GM23338 (cell line): Measurements from ENCODE around the gene CLDN24. TPM values are rescaled to one million over a fixed set of nuclear protein-coding genes. Genes with fewer than 3 reads are reported as not detected.
"Not testable (repeated sequence)": the region's sequence is repeated elsewhere in the genome, so short reads cannot be mapped to it uniquely, and the experiment has no call there.

Source experiments
- ATAC-seq: fragments of 200-7000 bp; cut with Tn5 transposase; 3 replicates; pipeline ENCODE4 v1.9.1; 2020
- DNase-seq: peaks from one replicate; pipeline ENCODE4 v3.0.0-alpha.2; 2015; ENCODE audit warnings: low spot score
- H2AFZ ChIP-seq: fragments of 200-600 bp; sonication (generic); 2 replicates; pipeline ENCODE4 v1.8.0; 2016; ENCODE audit warnings: antibody characterized with exemption, mild to moderate bottlenecking, moderate library complexity
- H3F3A ChIP-seq: fragments of 200-600 bp; sonication (generic); replicated peaks from 2 replicates; pipeline ENCODE4 v1.8.0; 2017; ENCODE audit warnings: antibody characterized with exemption, mixed run types, low read depth
- H3K27ac ChIP-seq: fragments of 200-600 bp; sonication (generic); 2 replicates; pipeline ENCODE4 v1.6.1; 2016; ENCODE audit warnings: low read depth
- H3K27me3 ChIP-seq: fragments of 200-600 bp; sonication (generic); 2 replicates; pipeline ENCODE4 v1.8.0; 2016; ENCODE audit warnings: mild to moderate bottlenecking, mixed run types, moderate library complexity; ENCODE audit not compliant: insufficient read depth
- H3K36me3 ChIP-seq: fragments of 200-600 bp; sonication (generic); 2 replicates; pipeline ENCODE4 v1.8.0; 2016; ENCODE audit warnings: mild to moderate bottlenecking; ENCODE audit not compliant: insufficient read depth
- H3K4me1 ChIP-seq: fragments of 200-600 bp; sonication (generic); 2 replicates; pipeline ENCODE4 v1.8.0; 2016; ENCODE audit warnings: mild to moderate bottlenecking, moderate library complexity; ENCODE audit not compliant: insufficient read depth
- H3K4me2 ChIP-seq: fragments of 200-600 bp; sonication (generic); 2 replicates; pipeline ENCODE4 v1.7.1; 2017; ENCODE audit warnings: mixed run types
- H3K4me3 ChIP-seq: fragments of 200-600 bp; sonication (generic); 2 replicates; pipeline ENCODE4 v1.6.1; 2016; ENCODE audit warnings: mixed run types
- H3K79me2 ChIP-seq: fragments of 200-600 bp; sonication (generic); replicated peaks from 2 replicates; pipeline ENCODE4 v1.8.0; 2017; ENCODE audit warnings: mild to moderate bottlenecking; ENCODE audit not compliant: insufficient read depth
- H3K9me2 ChIP-seq: fragments of 200-600 bp; sonication (generic); 2 replicates; pipeline ENCODE4 v1.8.0; 2017; ENCODE audit not compliant: insufficient read depth
- H4K20me1 ChIP-seq: fragments of 200-600 bp; sonication (generic); replicated peaks from 2 replicates; pipeline ENCODE4 v1.8.0; 2017; ENCODE audit warnings: mild to moderate bottlenecking; ENCODE audit not compliant: insufficient read depth
- H3K27ac Mint-ChIP-seq: 2 replicates; pipeline ENCODE4 v1.8.0; 2020; ENCODE audit warnings: inconsistent platforms, mild to moderate bottlenecking, moderate library complexity, mixed read lengths
- H3K27me3 Mint-ChIP-seq: 3 replicates; pipeline ENCODE4 v1.8.0; 2022; ENCODE audit warnings: low read depth, mild to moderate bottlenecking, moderate library complexity, mixed read lengths, inconsistent platforms; ENCODE audit not compliant: insufficient read depth, poor library complexity
- H3K36me3 Mint-ChIP-seq: 3 replicates; pipeline ENCODE4 v1.8.0; 2021; ENCODE audit warnings: low read depth, mild to moderate bottlenecking, inconsistent platforms, moderate library complexity, mixed read lengths
- H3K4me1 Mint-ChIP-seq: 3 replicates; pipeline ENCODE4 v1.8.0; 2020; ENCODE audit warnings: mild to moderate bottlenecking, inconsistent platforms, mixed read lengths
- H3K4me3 Mint-ChIP-seq: 3 replicates; pipeline ENCODE4 v1.8.0; 2021; ENCODE audit warnings: moderate library complexity, mild to moderate bottlenecking, inconsistent platforms, mixed read lengths
- H3K9me3 Mint-ChIP-seq: 3 replicates; pipeline ENCODE4 v1.8.0; 2020; ENCODE audit warnings: moderate library complexity, mild to moderate bottlenecking, inconsistent platforms, mixed read lengths
- CREB1 ChIP-seq: fragments of 250-450 bp; sonication (Bioruptor Pico); IDR thresholded peaks from 2 replicates; pipeline ENCODE4 v1.5.0; 2020; ENCODE audit warnings: low read depth, mild to moderate bottlenecking, moderate library complexity
- EZH2 ChIP-seq: fragments of 200-600 bp; sonication (generic); IDR thresholded peaks from one replicate; pipeline ENCODE4 v1.8.0; 2017; ENCODE audit warnings: antibody characterized with exemption, mild to moderate bottlenecking, low read depth; ENCODE audit not compliant: unreplicated experiment
- JUNB ChIP-seq: IDR thresholded peaks from one replicate; pipeline ENCODE4 v1.6.1; 2016; ENCODE audit warnings: antibody characterized with exemption; ENCODE audit not compliant: unreplicated experiment
- ZNF462 ChIP-seq: fragments of 250-450 bp; sonication (Bioruptor Pico); IDR thresholded peaks from 2 replicates; pipeline ENCODE4 v1.5.0; 2020; ENCODE audit warnings: mild to moderate bottlenecking, moderate library complexity
- polyA plus RNA-seq: library from polyadenylated mRNA; unstranded; fragments of >200 nt; fragmentation: Nextera tagmentation; extraction: Ambion mirVana; gene quantifications from 2 replicates; pipeline ENCODE4 v1.2.1, GENCODE V29; 2016
- total RNA-seq: library from RNA; depleted of rRNA; stranded (reverse); fragments of >200 nt; shearing (Covaris generic); gene quantifications from 2 replicates; pipeline ENCODE4 v1.2.3, GENCODE V29; 2014
- TF ChIP-seq, protein P1 (sequence below), 2 experiments: fragments of 200-600 bp in 1 of 2; sonication (generic) in 1 of 2; conservative IDR thresholded peaks; 2 replicates each; pipeline versions ENCODE4 v1.5.1 to v1.6.1; 2016 to 2017; ENCODE audit warnings: antibody characterized with exemption in 2 of 2, low read depth in 2 of 2, mild to moderate bottlenecking in 2 of 2, moderate library complexity in 1 of 2
- TF ChIP-seq, protein P2 (sequence below): IDR thresholded peaks from one replicate; pipeline ENCODE4 v1.6.1; 2018; ENCODE audit warnings: antibody characterized with exemption; ENCODE audit not compliant: unreplicated experiment
- TF ChIP-seq, protein P3 (sequence below): IDR thresholded peaks from 2 replicates; pipeline ENCODE4 v1.6.1; 2016; ENCODE audit warnings: antibody characterized with exemption

The CLDN24 gene
- total and polyA plus RNA-seq, 2 experiments from 2014 or later: not detected

DNA sequence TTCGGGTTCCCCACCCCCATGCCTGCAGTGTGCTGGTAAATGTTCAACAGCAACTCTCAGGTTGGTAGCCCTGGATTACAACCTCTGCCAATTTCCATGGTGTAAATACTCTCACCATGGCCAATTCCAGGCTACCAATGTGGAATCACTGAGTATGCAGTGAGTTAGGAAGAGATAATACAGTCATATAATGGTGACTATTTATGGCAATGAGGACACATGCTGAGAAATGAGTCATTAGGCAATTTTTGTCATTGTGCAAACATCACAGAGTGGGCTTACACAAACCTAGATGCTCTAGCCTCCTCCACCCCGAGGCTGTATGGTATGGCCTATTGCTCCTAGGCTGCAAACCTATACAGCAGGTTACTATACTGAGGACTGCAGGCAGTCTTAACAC lies 4.6 kb upstream of the CLDN24 start (continued):
- TF ChIP-seq ZNF462 (CRISPR knock-in tag): no peak

- not testable (repeated sequence) for H3F3A ChIP-seq, DNase-seq, H3K4me2 ChIP-seq, H3K4me1 ChIP-seq, H3K27ac ChIP-seq, H3K27ac Mint-ChIP-seq, H3K9me2 ChIP-seq, H3K27me3 ChIP-seq, H4K20me1 ChIP-seq, ATAC-seq, H3K4me3 ChIP-seq, H3K4me1 Mint-ChIP-seq, H2AFZ ChIP-seq, H3K36me3 ChIP-seq, H3K79me2 ChIP-seq, H3K4me3 Mint-ChIP-seq
- Mint-ChIP-seq H3K36me3 (peaks cover 14% of the 10 kb centered on the region; the same call in 2 of the 3 replicates), H3K9me3 (peaks cover 24% of the 10 kb centered on the region), H3K27me3 (peaks cover 19% of the 10 kb centered on the region)
Measured at GRCh38 chr4:183326387-183326786, 4.2 kb upstream of the CLDN24 start.

- no peak for ATAC-seq
- no peak overlapping the region for H2AFZ ChIP-seq
- no peaks in the 10 kb centered on the region for H3K36me3 ChIP-seq
- H3K4me1 ChIP-seq: no peaks in the 10 kb centered on the region
- H3K4me2 ChIP-seq: no peak overlapping the region
- Mint-ChIP-seq H3K4me1 (no peaks in the 10 kb centered on the region), H3K27ac (no peak overlapping the region), H3K27me3 (peaks cover 22% of the 10 kb centered on the region), H3K4me3 (no peak overlapping the region), H3K36me3 (peaks cover 14% of the 10 kb centered on the region; the same call in 2 of the 3 replicates), H3K9me3 (peaks cover 24% of the 10 kb centered on the region)
- no peaks in the 10 kb centered on the region for H3K27me3 ChIP-seq
- H3K9me2 ChIP-seq: no peaks in the 10 kb centered on the region
- H3K79me2 ChIP-seq: no peaks in the 10 kb centered on the region
- 0 out of 2 replicates have a peak, but pooled peaks cover 5% of the 10 kb centered on the region for H3F3A ChIP-seq
- H4K20me1 ChIP-seq: peaks cover 4% of the 10 kb centered on the region; the same call in 1 of the 2 replicates
- DNase-seq: no peak
- no peak overlapping the region for H3K4me3 ChIP-seq
- no peak overlapping the region for H3K27ac ChIP-seq
- no peak for TF ChIP-seq CREB1 (CRISPR knock-in tag)
- no peak for TF ChIP-seq JUNB
- TF ChIP-seq, protein P1, sequence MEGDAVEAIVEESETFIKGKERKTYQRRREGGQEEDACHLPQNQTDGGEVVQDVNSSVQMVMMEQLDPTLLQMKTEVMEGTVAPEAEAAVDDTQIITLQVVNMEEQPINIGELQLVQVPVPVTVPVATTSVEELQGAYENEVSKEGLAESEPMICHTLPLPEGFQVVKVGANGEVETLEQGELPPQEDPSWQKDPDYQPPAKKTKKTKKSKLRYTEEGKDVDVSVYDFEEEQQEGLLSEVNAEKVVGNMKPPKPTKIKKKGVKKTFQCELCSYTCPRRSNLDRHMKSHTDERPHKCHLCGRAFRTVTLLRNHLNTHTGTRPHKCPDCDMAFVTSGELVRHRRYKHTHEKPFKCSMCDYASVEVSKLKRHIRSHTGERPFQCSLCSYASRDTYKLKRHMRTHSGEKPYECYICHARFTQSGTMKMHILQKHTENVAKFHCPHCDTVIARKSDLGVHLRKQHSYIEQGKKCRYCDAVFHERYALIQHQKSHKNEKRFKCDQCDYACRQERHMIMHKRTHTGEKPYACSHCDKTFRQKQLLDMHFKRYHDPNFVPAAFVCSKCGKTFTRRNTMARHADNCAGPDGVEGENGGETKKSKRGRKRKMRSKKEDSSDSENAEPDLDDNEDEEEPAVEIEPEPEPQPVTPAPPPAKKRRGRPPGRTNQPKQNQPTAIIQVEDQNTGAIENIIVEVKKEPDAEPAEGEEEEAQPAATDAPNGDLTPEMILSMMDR (conservative IDR thresholded peaks at IDR 0.05; ENCODE audit: low read depth in 2 of 2): no peak
- TF ChIP-seq, protein P2, sequence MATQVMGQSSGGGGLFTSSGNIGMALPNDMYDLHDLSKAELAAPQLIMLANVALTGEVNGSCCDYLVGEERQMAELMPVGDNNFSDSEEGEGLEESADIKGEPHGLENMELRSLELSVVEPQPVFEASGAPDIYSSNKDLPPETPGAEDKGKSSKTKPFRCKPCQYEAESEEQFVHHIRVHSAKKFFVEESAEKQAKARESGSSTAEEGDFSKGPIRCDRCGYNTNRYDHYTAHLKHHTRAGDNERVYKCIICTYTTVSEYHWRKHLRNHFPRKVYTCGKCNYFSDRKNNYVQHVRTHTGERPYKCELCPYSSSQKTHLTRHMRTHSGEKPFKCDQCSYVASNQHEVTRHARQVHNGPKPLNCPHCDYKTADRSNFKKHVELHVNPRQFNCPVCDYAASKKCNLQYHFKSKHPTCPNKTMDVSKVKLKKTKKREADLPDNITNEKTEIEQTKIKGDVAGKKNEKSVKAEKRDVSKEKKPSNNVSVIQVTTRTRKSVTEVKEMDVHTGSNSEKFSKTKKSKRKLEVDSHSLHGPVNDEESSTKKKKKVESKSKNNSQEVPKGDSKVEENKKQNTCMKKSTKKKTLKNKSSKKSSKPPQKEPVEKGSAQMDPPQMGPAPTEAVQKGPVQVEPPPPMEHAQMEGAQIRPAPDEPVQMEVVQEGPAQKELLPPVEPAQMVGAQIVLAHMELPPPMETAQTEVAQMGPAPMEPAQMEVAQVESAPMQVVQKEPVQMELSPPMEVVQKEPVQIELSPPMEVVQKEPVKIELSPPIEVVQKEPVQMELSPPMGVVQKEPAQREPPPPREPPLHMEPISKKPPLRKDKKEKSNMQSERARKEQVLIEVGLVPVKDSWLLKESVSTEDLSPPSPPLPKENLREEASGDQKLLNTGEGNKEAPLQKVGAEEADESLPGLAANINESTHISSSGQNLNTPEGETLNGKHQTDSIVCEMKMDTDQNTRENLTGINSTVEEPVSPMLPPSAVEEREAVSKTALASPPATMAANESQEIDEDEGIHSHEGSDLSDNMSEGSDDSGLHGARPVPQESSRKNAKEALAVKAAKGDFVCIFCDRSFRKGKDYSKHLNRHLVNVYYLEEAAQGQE: no peak
- no peak for TF ChIP-seq EZH2
- TF ChIP-seq, protein P3, sequence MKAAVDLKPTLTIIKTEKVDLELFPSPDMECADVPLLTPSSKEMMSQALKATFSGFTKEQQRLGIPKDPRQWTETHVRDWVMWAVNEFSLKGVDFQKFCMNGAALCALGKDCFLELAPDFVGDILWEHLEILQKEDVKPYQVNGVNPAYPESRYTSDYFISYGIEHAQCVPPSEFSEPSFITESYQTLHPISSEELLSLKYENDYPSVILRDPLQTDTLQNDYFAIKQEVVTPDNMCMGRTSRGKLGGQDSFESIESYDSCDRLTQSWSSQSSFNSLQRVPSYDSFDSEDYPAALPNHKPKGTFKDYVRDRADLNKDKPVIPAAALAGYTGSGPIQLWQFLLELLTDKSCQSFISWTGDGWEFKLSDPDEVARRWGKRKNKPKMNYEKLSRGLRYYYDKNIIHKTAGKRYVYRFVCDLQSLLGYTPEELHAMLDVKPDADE: no peak
Measured at GRCh38 chr4:183324619-183325018, 2.4 kb upstream of the CLDN24 start.
